Brain pericyte (primary cell): ENCODE results near the gene RASA4.
"Not testable (repeated sequence)": the region's sequence is repeated elsewhere in the genome, so short reads cannot be mapped to it uniquely, and the experiment has no call there.

Source experiments
- DNase-seq: peaks from one replicate; pipeline ENCODE4 v3.0.0-alpha.2; 2012; ENCODE audit warnings: low read depth, low spot score

Gene RASA4

GRCh38 chr7:102543596-102543995 lies 73.0 kb downstream of the RASA4 start, which contains the start of gene UPK3BL2:
UPK3BL2 (minus strand) TSS chr7:102543696; CDS start chr7:102543636, 60 bp downstream.
- not testable (repeated sequence) for DNase-seq

DNA sequence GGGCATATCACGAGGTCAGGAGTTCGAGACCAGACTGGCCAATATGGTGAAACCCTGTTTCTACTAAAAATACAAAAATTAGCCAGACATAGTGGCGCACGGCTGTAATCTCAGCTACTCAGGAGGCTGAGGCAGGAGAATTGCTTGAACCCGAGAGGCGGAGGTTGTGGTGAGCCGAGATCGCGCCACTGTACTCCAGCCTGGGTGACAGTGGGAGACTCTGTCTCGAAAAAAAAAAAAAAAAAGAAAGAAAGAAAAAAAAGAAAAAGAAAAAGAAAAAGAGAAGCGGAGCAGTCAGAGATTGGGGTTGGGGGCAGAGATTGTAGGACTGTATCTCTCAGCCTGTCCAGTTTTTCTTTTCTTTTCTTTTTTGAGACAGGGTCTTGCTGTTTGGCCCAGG lies 73.8 kb downstream of the RASA4 start:
- not testable (repeated sequence) for DNase-seq

DNA sequence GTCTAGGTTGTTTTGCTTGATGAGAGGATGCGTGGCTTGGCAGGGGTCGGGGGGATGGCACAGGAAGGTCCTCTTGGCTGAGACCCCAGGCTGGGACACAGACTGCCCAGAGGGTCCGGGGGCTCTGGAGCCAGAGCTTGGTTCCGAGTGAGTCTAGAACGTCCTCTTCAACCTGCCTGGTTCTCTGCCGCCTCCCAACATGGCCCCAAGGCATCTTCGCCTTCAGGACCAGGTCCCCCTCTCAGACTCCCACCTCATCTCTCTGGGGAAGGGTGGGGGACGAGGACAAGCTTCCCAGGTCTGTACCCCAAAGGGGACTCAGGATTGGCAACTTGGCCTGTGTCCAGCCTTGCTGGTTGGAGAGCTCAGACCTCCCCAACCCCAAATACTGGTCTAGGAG lies 74.5 kb downstream of the RASA4 start:
- DNase-seq: not testable (repeated sequence)

DNA sequence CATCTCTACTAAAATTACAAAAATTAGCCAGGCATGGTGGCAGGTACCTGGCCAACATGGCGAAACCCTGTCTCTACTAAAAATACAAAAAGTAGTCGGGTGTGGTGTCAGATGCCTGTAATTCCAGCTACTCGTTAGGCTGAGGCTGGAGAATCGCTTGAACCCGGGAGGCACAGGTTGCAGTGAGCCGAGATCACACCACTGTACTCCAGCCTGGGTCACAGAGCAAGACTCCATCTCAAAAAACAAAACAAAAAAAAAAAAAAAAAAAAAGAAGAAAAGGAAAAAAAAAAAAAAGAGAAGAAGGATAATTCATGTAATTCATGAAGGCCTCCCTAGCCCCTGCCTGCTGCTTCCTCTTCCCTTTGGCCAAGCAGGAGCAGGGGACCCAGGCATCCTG lies 76.0 kb downstream of the RASA4 start:
- DNase-seq: not testable (repeated sequence)

GRCh38 chr7:102535062-102535615 lies 81.4 kb downstream of the RASA4 start:
- not testable (repeated sequence) for DNase-seq

DNA sequence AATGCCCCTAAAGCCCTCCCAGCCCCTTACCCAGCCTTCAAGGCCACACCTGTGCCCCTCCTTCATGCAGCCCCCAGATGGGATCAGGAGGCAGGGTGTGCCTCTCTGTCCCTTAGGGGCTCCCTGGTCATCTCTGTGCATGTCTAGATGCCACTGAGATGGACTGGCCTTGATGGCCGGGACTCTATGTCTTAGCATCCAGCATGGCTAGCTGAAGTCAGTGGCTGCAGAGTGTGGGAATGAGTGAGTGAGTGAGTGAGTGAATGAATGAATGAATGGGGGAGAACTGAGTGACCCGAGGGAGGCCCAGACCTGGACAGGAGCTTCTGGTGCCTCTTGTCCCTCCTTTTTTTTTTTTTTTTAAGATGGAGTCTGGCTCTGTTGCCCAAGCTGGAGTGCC lies 84.4 kb downstream of the RASA4 start:
- not testable (repeated sequence) for DNase-seq

DNA sequence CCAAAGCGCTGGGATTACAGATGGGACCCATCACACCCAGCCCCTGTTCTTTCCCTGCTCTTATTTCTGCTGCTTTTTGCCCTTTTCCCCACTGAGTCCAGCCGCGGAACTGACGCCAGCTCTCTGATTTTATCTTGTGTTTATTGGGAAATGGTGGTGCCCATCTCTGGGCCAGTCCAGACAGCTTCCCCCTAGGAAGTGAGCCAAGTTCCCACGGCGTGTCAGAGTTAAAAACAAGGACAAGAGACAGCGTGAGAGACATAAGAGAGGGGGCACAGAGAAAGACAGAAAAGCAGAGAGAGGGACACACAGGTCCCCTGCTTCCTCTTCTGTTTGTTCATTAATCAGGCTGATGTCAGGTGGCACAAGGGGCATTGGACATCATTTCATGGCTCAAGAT lies 85.0 kb downstream of the RASA4 start:
- not testable (repeated sequence) for DNase-seq

DNA sequence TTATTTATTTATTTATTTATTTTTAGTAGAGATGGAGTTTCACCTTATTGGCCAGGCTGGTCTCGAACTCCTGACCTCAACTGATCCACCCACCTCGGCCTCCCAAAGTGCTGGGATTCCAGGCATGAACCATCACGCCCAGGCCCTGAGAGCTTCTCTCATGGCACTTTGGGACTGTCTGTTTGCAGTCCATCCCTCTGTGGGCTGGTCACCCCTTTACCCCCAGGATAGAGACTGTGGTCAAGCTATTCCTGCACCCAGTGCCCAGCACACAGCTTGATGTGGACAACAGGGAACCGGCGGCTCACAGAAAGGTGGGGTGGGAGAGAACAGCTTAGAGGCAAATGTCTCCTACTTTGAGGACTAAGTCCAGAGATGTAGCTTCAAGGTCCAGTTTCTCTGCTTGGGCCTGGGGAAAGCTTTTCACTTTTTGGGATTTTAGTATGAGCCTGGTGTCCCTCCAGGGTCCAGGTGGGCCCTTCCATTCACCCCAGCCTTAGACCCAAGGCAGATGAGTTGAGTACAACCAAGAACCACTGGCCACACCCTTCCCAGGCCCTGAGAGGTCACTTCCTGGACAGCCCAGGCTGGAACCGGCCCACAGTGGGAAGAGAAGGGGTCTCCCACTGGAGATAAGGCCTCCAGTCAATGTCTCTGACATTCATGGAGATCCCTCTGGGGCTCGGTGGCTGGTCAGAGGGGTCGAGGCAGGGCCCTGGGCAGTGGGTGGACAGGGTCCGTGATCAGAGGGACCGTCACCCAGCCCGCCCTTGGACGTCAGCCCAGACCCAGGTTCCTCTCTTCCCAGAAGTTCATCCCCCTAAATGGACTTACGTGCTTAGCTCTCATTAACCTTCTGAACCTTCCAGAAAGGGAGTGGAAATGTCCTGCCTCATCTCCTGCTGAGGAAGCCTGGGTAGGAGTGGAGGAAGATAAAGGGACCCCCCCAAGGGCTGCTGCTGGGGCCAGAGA lies 88.4 kb downstream of the RASA4 start:
- DNase-seq: not testable (repeated sequence)

GRCh38 chr7:102527182-102527581 lies 89.4 kb downstream of the RASA4 start:
- not testable (repeated sequence) for DNase-seq

DNA sequence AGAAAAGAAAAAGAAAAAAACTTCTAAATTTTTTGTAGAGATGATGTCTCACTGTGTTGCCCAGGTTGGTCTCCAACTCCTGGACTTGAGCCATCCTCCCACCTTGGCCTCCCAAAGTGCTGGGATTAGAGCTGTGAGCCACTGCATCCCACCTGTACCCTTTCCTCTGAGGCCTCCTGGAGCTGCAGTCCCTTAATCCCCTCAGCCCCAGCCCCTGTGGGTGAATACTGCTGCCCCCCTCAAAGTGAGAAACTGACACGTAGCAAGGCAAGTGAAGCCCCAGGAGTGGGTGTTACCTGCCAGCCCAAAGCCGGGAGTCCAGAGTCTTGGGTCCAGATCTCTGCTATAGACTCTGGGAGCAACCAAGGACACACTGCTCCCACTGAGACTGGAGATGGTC lies 91.8 kb downstream of the RASA4 start:
- not testable (repeated sequence) for DNase-seq
